OCI-LY1 (cell line): Measurements from ENCODE around the gene SOX2.

ENCODE experiments used
- EZH2 ChIP-seq: fragments of 200-600 bp; sonication (generic), shearing (Covaris generic); IDR thresholded peaks from 2 replicates; pipeline ENCODE4 v1.8.0; 2017; ENCODE audit warnings: borderline replicate concordance, mixed run types, mild to moderate bottlenecking, antibody characterized with exemption, low read length, moderate library complexity, mixed read lengths
- TF ChIP-seq, protein P1 (sequence below): fragments of 200-600 bp; sonication (generic), shearing (Covaris generic); IDR thresholded peaks from 2 replicates; pipeline ENCODE4 v1.5.1; 2017; ENCODE audit warnings: mild to moderate bottlenecking, antibody characterized with exemption, low read length, moderate library complexity, mixed read lengths

DNA sequence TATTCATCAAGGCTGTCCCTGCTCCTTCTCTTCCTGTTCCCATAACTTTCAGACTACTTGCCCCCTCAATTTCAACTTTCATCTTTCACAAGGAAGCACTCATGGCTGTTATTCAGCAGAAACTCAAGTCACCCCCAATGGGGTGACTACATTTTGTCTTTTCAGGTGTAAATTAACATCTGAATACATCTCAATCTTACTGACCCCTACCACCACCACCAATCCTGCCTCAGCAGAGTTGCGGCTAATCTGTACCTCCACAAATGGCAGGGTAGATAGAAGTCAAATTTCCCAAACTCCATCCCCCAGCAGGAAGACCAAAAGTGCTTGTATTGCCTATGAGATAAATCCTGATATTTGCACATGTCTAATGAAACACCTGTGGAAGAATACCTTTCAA lies 19.2 kb downstream of the SOX2 start:
- TF ChIP-seq, protein P1, sequence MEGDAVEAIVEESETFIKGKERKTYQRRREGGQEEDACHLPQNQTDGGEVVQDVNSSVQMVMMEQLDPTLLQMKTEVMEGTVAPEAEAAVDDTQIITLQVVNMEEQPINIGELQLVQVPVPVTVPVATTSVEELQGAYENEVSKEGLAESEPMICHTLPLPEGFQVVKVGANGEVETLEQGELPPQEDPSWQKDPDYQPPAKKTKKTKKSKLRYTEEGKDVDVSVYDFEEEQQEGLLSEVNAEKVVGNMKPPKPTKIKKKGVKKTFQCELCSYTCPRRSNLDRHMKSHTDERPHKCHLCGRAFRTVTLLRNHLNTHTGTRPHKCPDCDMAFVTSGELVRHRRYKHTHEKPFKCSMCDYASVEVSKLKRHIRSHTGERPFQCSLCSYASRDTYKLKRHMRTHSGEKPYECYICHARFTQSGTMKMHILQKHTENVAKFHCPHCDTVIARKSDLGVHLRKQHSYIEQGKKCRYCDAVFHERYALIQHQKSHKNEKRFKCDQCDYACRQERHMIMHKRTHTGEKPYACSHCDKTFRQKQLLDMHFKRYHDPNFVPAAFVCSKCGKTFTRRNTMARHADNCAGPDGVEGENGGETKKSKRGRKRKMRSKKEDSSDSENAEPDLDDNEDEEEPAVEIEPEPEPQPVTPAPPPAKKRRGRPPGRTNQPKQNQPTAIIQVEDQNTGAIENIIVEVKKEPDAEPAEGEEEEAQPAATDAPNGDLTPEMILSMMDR = no peak
- no peak for TF ChIP-seq EZH2
